Measurements from ENCODE around the gene INTS3. TPM values are rescaled to one million over a fixed set of nuclear protein-coding genes. Genes with fewer than 3 reads are reported as not detected.

The INTS3 gene
- total RNA-seq, 1 donor from 2014 or later: 72.3 TPM

DNA sequence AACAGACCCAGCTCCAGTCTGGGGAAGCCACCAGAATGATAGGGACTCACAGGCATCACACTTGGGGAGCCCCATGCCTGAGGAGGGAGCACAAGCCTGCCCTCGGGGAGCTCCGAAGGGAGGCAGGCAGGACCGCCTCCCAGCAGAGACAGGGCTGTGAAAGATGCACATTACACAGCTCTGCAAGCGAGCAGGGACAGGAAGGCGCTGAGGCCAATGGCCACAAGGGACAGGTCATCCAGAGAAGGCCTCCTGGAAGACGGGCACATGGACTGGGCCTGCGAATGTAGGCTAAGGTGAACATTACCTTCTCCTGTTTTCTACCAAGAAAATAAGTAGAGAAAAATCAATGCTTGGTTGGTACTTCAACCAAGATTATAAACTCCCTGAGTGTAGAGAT is 45.1 kb upstream of the INTS3 start:
- no peak for ATAC-seq
- intact Hi-C loops (cut with DNase I): no loop called here
- no peaks in the 10 kb centered on the region for H3K9me3 ChIP-seq
- peaks cover 10% of the 10 kb centered on the region for H3K4me1 ChIP-seq
- no peak for TF ChIP-seq CTCF (IDR thresholded peaks at IDR 0.05)
- H3K27me3 ChIP-seq: peaks cover 21% of the 10 kb centered on the region
- no peak overlapping the region for H3K4me3 ChIP-seq
- no peaks in the 10 kb centered on the region for H3K36me3 ChIP-seq
- H3K27ac ChIP-seq: no peak overlapping the region
- DNase-seq: peak; percentile 51

DNA sequence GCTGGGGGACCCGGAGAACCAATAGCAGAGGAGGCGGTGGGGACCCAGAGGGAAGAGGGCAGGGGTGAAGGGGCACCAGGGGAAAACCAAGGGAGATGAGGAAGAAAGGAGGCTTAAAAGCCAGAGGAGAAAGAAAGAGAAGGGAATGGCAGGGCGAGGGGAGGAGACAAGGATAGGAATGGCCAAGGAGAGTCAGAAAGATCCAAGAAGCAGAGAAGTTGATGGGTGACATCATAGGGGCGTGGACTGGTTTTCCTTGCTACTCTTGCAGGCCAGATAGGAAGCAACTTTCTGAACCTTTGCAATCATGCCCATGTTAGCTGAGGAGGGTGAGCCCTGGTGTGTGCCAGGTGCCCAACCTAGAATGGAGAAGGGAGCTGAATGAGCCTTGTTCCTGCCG is 44.0 kb upstream of the INTS3 start:
- Histone ChIP-seq H3K4me3 (no peak overlapping the region), H3K27ac (no peak overlapping the region), H3K4me1 (no peaks in the 10 kb centered on the region), H3K27me3 (peaks cover 12% of the 10 kb centered on the region), H3K9me3 (no peaks in the 10 kb centered on the region), H3K36me3 (no peaks in the 10 kb centered on the region)
- DNase-seq (no peak), ATAC-seq (no peak)
- no peak for TF ChIP-seq CTCF (IDR thresholded peaks at IDR 0.05)
- intact Hi-C loops (cut with DNase I): no loop called here

DNA sequence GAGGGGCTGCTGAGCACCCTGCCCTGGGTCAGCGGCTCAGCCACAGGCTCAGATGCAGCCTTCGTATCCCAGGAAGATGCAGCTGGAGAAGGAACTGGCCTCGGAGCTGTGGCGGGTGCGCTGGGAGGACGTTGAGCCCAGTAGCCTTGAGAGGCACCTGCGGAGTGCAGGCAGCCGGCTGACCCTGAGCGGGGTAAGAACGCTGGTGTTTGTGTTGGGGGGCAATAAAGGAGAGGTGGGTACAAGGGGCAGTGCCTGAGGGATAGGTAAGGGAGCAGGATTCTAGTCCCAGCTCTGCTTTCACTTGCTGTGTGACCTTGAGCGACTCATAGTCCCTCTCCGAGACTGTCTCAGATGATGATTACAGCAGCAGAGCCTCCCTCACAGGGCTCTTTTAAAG is 43.0 kb upstream of the INTS3 start:
- no peaks in the 10 kb centered on the region for H3K9me3 ChIP-seq
- TF ChIP-seq CTCF (IDR thresholded peaks at IDR 0.05): no peak
- H3K4me1 ChIP-seq: no peaks in the 10 kb centered on the region
- ATAC-seq (no peak), DNase-seq (no peak)
- no peaks in the 10 kb centered on the region for H3K36me3 ChIP-seq
- intact Hi-C loops (cut with DNase I): no loop called here
- H3K4me3 ChIP-seq: no peak overlapping the region
- peaks cover 3% of the 10 kb centered on the region for H3K27me3 ChIP-seq
- no peak overlapping the region for H3K27ac ChIP-seq

GRCh38 chr1:153685544-153686340 is 42.1 kb upstream of the INTS3 start:
- peaks cover 4% of the 10 kb centered on the region for H3K36me3 ChIP-seq
- DNase-seq (peak; percentile 43), ATAC-seq (no peak)
- intact Hi-C loops (cut with DNase I): no loop called here
- H3K9me3 ChIP-seq: no peaks in the 10 kb centered on the region
- no peaks in the 10 kb centered on the region for H3K27me3 ChIP-seq
- no peak overlapping the region for H3K27ac ChIP-seq
- H3K4me1 ChIP-seq: no peaks in the 10 kb centered on the region
- no peak for TF ChIP-seq CTCF (IDR thresholded peaks at IDR 0.05)
- H3K4me3 ChIP-seq: no peak overlapping the region

GRCh38 chr1:153687346-153688125 is 40.3 kb upstream of the INTS3 start:
- Histone ChIP-seq H3K9me3 (no peaks in the 10 kb centered on the region), H3K27me3 (no peaks in the 10 kb centered on the region), H3K4me1 (no peaks in the 10 kb centered on the region), H3K27ac (no peak overlapping the region), H3K4me3 (no peak overlapping the region), H3K36me3 (peaks cover 4% of the 10 kb centered on the region)
- TF ChIP-seq CTCF (IDR thresholded peaks at IDR 0.05): no peak
- intact Hi-C loops (cut with DNase I): no loop called here
- DNase-seq (no peak), ATAC-seq (no peak)

Data from upper lobe of right lung (tissue), 1 donor.